Kidney epithelial cell (primary cell): ENCODE results near the gene EIF6. TPM values are rescaled to one million over a fixed set of nuclear protein-coding genes. Genes with fewer than 3 reads are reported as not detected.

Source experiments
- DNase-seq: peaks from one replicate; pipeline ENCODE4 v3.0.0-alpha.2; 2010; ENCODE audit warnings: low read depth
- H3K27me3 ChIP-seq: 2 replicates; pipeline ENCODE4 v1.6.0; 2011; ENCODE audit warnings: low read length; ENCODE audit not compliant: control insufficient read depth, insufficient read depth
- H3K36me3 ChIP-seq: 2 replicates; pipeline ENCODE4 v1.5.1; 2011; ENCODE audit warnings: low read length; ENCODE audit not compliant: control insufficient read depth, insufficient read depth
- H3K4me3 ChIP-seq: 2 replicates; pipeline ENCODE4 v1.5.1; 2011; ENCODE audit warnings: low read depth, mild to moderate bottlenecking, control low read depth, low read length
- CTCF ChIP-seq: IDR thresholded peaks from 2 replicates; pipeline ENCODE4 v1.5.1; 2011; ENCODE audit warnings: mild to moderate bottlenecking, moderate library complexity, low read length, control low read depth, inconsistent platforms; ENCODE audit not compliant: insufficient read depth, poor library complexity, severe bottlenecking
- total RNA-seq: library from RNA; depleted of rRNA; stranded (reverse); fragments of >200 nt; gene quantifications from 2 replicates; pipeline ENCODE4 v1.2.3, GENCODE V29; 2015

Gene EIF6
- total RNA-seq, 1 donor from 2014 or later, result 284 TPM

GRCh38 chr20:35290186-35290886 is 5.8 kb upstream of the EIF6 start:
- Histone ChIP-seq H3K4me3 (no peak overlapping the region), H3K27me3 (no peaks in the 10 kb centered on the region), H3K36me3 (no peaks in the 10 kb centered on the region)
- TF ChIP-seq CTCF, result no peak
- no peak for DNase-seq

GRCh38 chr20:35288325-35289060 is 3.9 kb upstream of the EIF6 start:
- Histone ChIP-seq H3K27me3 (no peaks in the 10 kb centered on the region), H3K36me3 (no peaks in the 10 kb centered on the region), H3K4me3 (no peak overlapping the region)
- TF ChIP-seq CTCF, result no peak
- no peak for DNase-seq

DNA sequence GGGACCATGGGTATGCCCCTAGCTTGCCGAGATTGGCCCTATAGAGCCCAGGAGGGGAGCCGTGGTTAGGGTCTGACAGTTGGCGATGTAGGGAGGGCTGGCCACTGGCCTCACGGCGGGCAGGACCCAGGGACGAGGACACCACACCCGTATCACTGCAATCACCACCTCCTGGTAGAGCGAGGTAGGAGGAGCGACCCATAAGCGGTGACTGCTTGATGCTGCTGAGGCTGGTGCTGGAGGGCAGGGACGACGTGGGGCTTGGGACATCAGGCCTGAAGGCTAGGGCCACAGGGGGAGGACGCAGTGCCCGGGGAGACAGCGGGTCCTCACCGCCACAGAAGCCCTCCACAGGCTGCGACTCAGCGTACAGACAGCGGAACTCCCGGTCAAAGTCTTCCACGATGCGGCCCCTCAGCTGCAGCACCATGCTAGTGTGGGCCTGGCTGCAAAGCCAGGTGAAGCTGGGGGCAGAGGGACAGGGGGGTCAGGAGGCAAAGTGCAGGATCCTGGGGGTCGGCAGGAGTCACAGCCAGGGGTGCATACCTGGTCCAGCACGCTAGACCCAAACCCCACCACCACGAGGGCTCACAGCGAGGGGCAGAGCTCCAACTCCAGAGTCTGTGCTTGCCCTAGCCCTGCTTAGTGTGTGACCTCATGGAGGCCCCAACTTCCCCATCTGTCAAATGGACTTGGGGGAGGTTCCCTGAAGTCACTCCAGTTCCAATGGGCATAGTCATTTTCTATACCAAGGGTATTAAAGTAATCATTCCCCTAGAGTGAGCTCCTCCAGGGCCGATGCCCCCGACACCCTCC is 3.1 kb upstream of the EIF6 start:
- TF ChIP-seq CTCF, result no peak
- H3K36me3 ChIP-seq, result no peaks in the 10 kb centered on the region
- DNase-seq, result no peak
- H3K4me3 ChIP-seq, result no peak overlapping the region
- no peaks in the 10 kb centered on the region for H3K27me3 ChIP-seq

DNA sequence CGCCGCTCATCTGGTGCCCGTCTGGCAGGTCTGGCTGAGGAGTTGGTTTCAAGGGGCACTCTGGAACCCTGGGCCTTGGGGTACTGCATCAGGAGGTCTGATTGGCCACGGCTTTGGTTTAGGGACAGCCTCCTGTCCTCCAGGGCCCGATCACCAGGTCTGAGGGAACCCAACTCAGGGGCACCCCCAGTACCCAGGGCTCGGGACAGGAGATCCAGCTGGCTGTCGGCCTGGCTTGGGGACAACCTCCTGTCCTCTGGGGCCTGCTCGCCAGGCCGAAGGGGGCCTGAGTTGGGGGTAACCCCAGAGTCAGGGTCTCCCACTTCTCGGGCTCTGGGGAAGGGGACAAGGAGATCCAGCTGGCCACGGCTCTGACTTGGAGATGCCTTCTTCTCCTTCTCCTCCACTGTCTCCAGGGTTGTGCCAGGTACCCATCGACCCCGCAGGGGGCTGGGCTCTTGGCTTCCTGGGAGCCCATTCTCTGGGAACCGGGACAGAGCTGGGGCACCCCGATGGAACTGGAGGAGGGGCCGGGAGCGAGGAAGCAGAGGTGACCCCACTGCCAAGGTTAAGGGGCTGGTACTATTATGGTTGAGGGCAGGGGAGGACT is 2.4 kb upstream of the EIF6 start:
- Histone ChIP-seq H3K4me3 (no peak overlapping the region), H3K27me3 (no peaks in the 10 kb centered on the region), H3K36me3 (no peaks in the 10 kb centered on the region)
- TF ChIP-seq CTCF, result no peak
- no peak for DNase-seq

DNA sequence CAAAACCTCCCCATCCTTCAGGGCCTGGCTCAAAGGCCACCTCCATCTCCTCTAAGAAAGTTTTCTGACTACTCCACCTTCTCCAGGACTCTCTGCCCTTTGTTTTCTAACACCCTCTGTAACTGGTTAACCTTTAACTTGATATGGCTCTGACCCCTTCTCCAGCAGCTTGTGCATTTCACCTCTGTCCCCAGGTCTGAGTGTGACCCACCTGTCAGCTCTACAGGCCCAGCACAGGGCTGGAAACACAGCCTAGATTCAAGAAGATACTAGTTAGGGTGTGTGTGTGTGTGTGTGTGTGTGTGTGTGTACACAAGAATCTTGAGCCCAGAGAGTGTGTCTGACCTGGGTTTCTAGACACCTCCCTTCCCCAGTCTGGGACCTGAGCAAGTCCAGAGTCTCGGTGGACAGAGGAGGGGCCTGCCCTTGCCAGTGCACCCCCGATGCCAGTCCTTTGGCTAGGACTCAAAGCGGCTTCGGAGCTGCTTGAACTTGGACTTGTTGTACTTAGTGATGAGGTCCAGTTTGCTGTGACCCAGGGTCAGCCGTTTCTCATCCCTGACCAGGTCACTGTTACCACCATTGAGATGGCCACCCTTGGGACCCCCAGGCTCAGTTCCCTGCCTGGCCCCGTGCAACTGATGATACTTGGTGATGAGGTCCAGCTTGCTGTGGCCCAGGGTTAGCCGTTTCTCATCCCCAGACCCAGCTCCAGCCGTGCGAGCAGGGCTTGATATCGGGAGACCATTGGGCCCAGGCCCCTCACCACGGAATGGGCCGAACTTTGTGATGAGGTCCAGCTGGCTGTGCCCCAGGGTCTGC is 1.7 kb upstream of the EIF6 start:
- DNase-seq, result no peak
- H3K4me3 ChIP-seq, result no peak overlapping the region
- no peaks in the 10 kb centered on the region for H3K27me3 ChIP-seq
- TF ChIP-seq CTCF, result no peak
- no peaks in the 10 kb centered on the region for H3K36me3 ChIP-seq
